ENCODE results near the gene SYNE4. TPM values are rescaled to one million over a fixed set of nuclear protein-coding genes. Genes with fewer than 3 reads are reported as not detected.
"Not testable (repeated sequence)": the region's sequence is repeated elsewhere in the genome, so short reads cannot be mapped to it uniquely, and the experiment has no call there.

Gene SYNE4
- total RNA-seq, 1 experiment from 2014 or later, result 48.5 TPM

DNA sequence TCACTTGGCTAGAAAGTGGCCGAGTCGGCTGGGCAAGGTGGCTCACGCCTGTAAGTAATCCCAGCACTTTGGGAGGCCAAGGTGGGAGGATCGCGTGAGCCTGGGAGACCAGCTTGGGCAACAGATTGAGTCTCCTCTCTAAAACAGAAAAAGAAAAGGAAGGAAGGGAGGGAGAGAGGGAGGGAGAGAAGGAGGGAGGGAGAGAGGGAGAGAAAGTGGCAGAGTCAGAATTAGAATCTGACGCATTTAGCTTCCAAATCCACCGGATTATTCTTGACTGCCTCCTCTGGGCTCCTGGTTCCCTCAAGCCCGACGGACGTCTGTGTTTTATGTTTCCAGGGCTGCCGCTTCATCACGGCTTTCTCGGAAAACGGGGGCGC, 50.0 kb downstream of the SYNE4 start:
- no peaks in the 10 kb centered on the region for H3K27me3 ChIP-seq (replicated peaks; ENCODE audit: control insufficient read depth, insufficient read depth, low read length)
- BruUV-seq (replicated peaks), result no TSS peak
- H3K4me3 ChIP-seq (ENCODE audit: low read depth, low read length), result no peak overlapping the region
- POLR2A ChIA-PET, result no interaction called here
- Mint-ChIP-seq H3K36me3 (ENCODE audit: insufficient read depth, unreplicated experiment) (no peaks in the 10 kb centered on the region), H3K9me3 (ENCODE audit: unreplicated experiment) (no peaks in the 10 kb centered on the region), H3K27ac (ENCODE audit: unreplicated experiment) (no peak overlapping the region), H3K4me3 (ENCODE audit: unreplicated experiment) (no peak overlapping the region), H3K27me3 (ENCODE audit: insufficient read depth, unreplicated experiment) (peaks cover 20% of the 10 kb centered on the region), H3K4me1 (ENCODE audit: low read depth, unreplicated experiment) (no peaks in the 10 kb centered on the region)
- no peaks in the 10 kb centered on the region for H3K9me3 ChIP-seq
- intact Hi-C loops (cut with micrococcal nuclease; ENCODE audit: unreplicated experiment), result no loop called here
- H3K36me3 ChIP-seq (ENCODE audit: control insufficient read depth, insufficient read depth, low read length), result no peaks in the 10 kb centered on the region
- TF ChIP-seq, protein P1, sequence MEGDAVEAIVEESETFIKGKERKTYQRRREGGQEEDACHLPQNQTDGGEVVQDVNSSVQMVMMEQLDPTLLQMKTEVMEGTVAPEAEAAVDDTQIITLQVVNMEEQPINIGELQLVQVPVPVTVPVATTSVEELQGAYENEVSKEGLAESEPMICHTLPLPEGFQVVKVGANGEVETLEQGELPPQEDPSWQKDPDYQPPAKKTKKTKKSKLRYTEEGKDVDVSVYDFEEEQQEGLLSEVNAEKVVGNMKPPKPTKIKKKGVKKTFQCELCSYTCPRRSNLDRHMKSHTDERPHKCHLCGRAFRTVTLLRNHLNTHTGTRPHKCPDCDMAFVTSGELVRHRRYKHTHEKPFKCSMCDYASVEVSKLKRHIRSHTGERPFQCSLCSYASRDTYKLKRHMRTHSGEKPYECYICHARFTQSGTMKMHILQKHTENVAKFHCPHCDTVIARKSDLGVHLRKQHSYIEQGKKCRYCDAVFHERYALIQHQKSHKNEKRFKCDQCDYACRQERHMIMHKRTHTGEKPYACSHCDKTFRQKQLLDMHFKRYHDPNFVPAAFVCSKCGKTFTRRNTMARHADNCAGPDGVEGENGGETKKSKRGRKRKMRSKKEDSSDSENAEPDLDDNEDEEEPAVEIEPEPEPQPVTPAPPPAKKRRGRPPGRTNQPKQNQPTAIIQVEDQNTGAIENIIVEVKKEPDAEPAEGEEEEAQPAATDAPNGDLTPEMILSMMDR (IDR thresholded peaks at IDR 0.05; ENCODE audit: insufficient read depth in 1 of 2, low read depth in 1 of 2, low read length in 1 of 2, severe bottlenecking in 1 of 2, unreplicated experiment in 1 of 2), result no peak
- peaks cover 7% of the 10 kb centered on the region; the same call in 1 of the 2 replicates for H3K4me1 ChIP-seq
- CTCF ChIA-PET, result interaction anchor here (0.5 kb wide), 2 partner anchors 97 to 1992 kb away, joined by 3 to 6 read pairs; no protein-coding TSS in a partner anchor
- no peak for DNase-seq

GRCh38 chr19:35957411-35957810, 51.2 kb downstream of the SYNE4 start:
- H3K27me3 ChIP-seq (replicated peaks; ENCODE audit: control insufficient read depth, insufficient read depth, low read length); DNase-seq; H3K4me1 Mint-ChIP-seq (ENCODE audit: low read depth, unreplicated experiment); H3K4me1 ChIP-seq; H3K9me3 Mint-ChIP-seq (ENCODE audit: unreplicated experiment); H3K4me3 ChIP-seq (ENCODE audit: low read depth, low read length); H3K4me3 Mint-ChIP-seq (ENCODE audit: unreplicated experiment); intact Hi-C loops (cut with micrococcal nuclease; ENCODE audit: unreplicated experiment); H3K9me3 ChIP-seq; BruUV-seq (replicated peaks); H3K27ac Mint-ChIP-seq (ENCODE audit: unreplicated experiment); CTCF ChIA-PET; H3K36me3 ChIP-seq (ENCODE audit: control insufficient read depth, insufficient read depth, low read length); H3K36me3 Mint-ChIP-seq (ENCODE audit: insufficient read depth, unreplicated experiment): not testable (repeated sequence)
- H3K27me3 Mint-ChIP-seq (ENCODE audit: insufficient read depth, unreplicated experiment), result peaks cover 23% of the 10 kb centered on the region
- POLR2A ChIA-PET, result interaction anchor here (0.5 kb wide), 1 partner anchor 963 kb away, joined by 3 read pairs; no protein-coding TSS in a partner anchor

DNA sequence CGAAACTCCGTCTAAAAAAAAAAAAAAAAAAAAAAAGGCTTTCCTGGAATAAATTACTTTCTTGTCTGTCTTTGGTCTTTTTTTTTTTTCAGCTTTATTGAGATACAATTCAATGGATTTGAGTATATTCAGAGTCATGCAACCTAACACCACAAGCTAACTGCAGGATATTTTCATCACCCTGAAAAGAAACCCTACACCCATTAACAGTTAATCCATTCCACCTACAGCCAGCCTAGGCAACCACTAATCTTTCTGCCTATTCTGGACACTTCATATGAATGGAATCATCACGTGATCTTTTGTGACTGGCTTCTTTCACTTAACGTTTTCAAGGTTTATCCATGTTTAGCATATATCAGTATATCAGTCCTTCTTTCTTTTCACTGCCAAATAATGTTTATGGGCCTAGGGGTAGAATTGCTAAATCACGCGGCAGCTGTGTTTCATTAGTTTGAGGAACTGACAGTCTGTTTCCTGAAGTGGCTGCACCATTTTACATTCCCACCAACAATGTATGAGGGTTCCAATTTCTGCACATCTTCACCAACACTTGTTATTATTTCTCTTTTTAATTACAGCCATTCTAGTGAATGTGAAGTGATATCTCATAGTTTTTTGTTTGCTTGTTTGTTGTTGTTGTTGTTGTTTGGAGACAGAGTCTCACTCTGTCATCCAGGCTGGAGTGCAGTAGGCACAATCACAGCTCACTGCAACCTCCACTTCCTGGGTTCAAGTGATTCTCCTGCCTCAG, 52.6 kb downstream of the SYNE4 start:
- Histone ChIP-seq H3K9me3 (no peaks in the 10 kb centered on the region), H3K27me3 (replicated peaks; ENCODE audit: control insufficient read depth, insufficient read depth, low read length) (no peaks in the 10 kb centered on the region), H3K36me3 (ENCODE audit: control insufficient read depth, insufficient read depth, low read length) (no peaks in the 10 kb centered on the region), H3K4me1 (peaks cover 7% of the 10 kb centered on the region; the same call in 1 of the 2 replicates), H3K4me3 (ENCODE audit: low read depth, low read length) (no peak overlapping the region)
- Mint-ChIP-seq H3K27ac (ENCODE audit: unreplicated experiment) (no peak overlapping the region), H3K27me3 (ENCODE audit: insufficient read depth, unreplicated experiment) (peaks cover 26% of the 10 kb centered on the region), H3K36me3 (ENCODE audit: insufficient read depth, unreplicated experiment) (no peaks in the 10 kb centered on the region), H3K9me3 (ENCODE audit: unreplicated experiment) (no peaks in the 10 kb centered on the region), H3K4me3 (ENCODE audit: unreplicated experiment) (no peak overlapping the region), H3K4me1 (ENCODE audit: low read depth, unreplicated experiment) (no peaks in the 10 kb centered on the region)
- no peak for DNase-seq
- no TSS peak for BruUV-seq (replicated peaks)
- ChIA-PET CTCF (no interaction called here), POLR2A (no interaction called here)
- TF ChIP-seq, protein P1 (IDR thresholded peaks at IDR 0.05; ENCODE audit: insufficient read depth in 1 of 2, low read depth in 1 of 2, low read length in 1 of 2, severe bottlenecking in 1 of 2, unreplicated experiment in 1 of 2), result no peak
- intact Hi-C loops (cut with micrococcal nuclease; ENCODE audit: unreplicated experiment), result no loop called here

Other genes starting within 250 kb of the SYNE4 start
- 17.8 and 18.3 TPM in 2 replicates for gene ARHGAP33, start 233.2 kb downstream of the SYNE4 start, total RNA-seq (2022)
- 0.28 TPM in 1 of 2 replicates, not detected in the other for gene PRODH2, start 196.0 kb downstream of the SYNE4 start, total RNA-seq (2022)
- gene NPHS1, start 156.3 kb downstream of the SYNE4 start, total RNA-seq (2022), result not detected in 2 replicates
- gene KIRREL2, start 151.9 kb downstream of the SYNE4 start, total RNA-seq (2022), result 0.14 TPM in 1 of 2 replicates, not detected in the other
- 4.6 and 6.5 TPM in 2 replicates for gene APLP1, start 140.2 kb downstream of the SYNE4 start, total RNA-seq (2022)
- 8.0 and 10.5 TPM in 2 replicates for gene NFKBID, start 108.3 kb downstream of the SYNE4 start, total RNA-seq (2022)
- gene HCST, start 106.3 kb downstream of the SYNE4 start, total RNA-seq (2022), result not detected in 2 replicates
- gene TYROBP, start 100.5 kb downstream of the SYNE4 start, total RNA-seq (2022), result not detected in 2 replicates
- gene LRFN3, start 72.4 kb downstream of the SYNE4 start, total RNA-seq (2022), result 10.2 and 12.4 TPM in 2 replicates
- 26.2 and 28.1 TPM in 2 replicates for gene SDHAF1, start 13.6 kb downstream of the SYNE4 start, total RNA-seq (2022)
- 29.4 and 30.8 TPM in 2 replicates for gene ALKBH6, start 5.4 kb upstream of the SYNE4 start, total RNA-seq (2022)
- 1.7 and 2.2 TPM in 2 replicates for gene CLIP3, start 24.1 kb upstream of the SYNE4 start, total RNA-seq (2022)
- 7.6 and 8.8 TPM in 2 replicates for gene THAP8, start 45.5 kb upstream of the SYNE4 start, total RNA-seq (2022)
- gene WDR62, start 46.1 kb upstream of the SYNE4 start, total RNA-seq (2022), result 30.6 and 32.9 TPM in 2 replicates
- not detected in 2 replicates for gene OVOL3, start 102.3 kb upstream of the SYNE4 start, total RNA-seq (2022)
- gene POLR2I, start 106.1 kb upstream of the SYNE4 start, total RNA-seq (2022), result 121 and 129 TPM in 2 replicates
- 173 and 191 TPM in 2 replicates for gene TBCB, start 106.7 kb upstream of the SYNE4 start, total RNA-seq (2022)
- 480 and 489 TPM in 2 replicates for gene CAPNS1, start 131.3 kb upstream of the SYNE4 start, total RNA-seq (2022)
- gene COX7A1, start 143.6 kb upstream of the SYNE4 start, total RNA-seq (2022), result not detected in 2 replicates
- 3.8 and 4.1 TPM in 2 replicates for gene ZNF565, start 205.9 kb upstream of the SYNE4 start, total RNA-seq (2022)
- gene ZNF146, start 206.3 kb upstream of the SYNE4 start, total RNA-seq (2022), result 76.1 and 76.4 TPM in 2 replicates

Data from Caco-2 (cell line).